Measurements from ENCODE around the gene LRRC2. TPM values are rescaled to one million over a fixed set of nuclear protein-coding genes. Genes with fewer than 3 reads are reported as not detected.

The LRRC2 gene
- under 1 TPM; under 0.01 to 0.42 TPM for total RNA-seq

- Histone ChIP-seq H3K27me3 (replicated peaks; ENCODE audit: insufficient read depth) (no peaks in the 10 kb centered on the region), H3K36me3 (no peaks in the 10 kb centered on the region), H3K4me3 (peak within 1 kb of the TSS; percentile 62), H3K4me1 (ENCODE audit: control insufficient read depth in 1 of 2, low read depth in 2 of 2) (peaks cover 6 to 14% of the 10 kb centered on the region in 2 donors), H3K27ac (no peak within 1 kb of the TSS), H3K9me3 (no peaks in the 10 kb centered on the region)
- no peak for TF ChIP-seq CTCF (IDR thresholded peaks at IDR 0.05)
- DNase-seq (ENCODE audit: low spot score), result no peak
- no peak for ATAC-seq (ENCODE audit: insufficient number of reproducible peaks, low FRiP score, low read depth)
These were observed at the start of gene LRRC2 for GRCh38 chr3:46566040-46566641. Gene LRRC2 (minus strand): TSS chr3:46566302. CDS start chr3:46551591, 14,711 bp downstream.

GRCh38 chr3:46615050-46615775 is 49.1 kb upstream of the LRRC2 start:
- TF ChIP-seq CTCF (IDR thresholded peaks at IDR 0.05), result no peak
- Histone ChIP-seq H3K9me3 (no peaks in the 10 kb centered on the region), H3K27me3 (replicated peaks; ENCODE audit: insufficient read depth) (no peaks in the 10 kb centered on the region), H3K4me3 (no peak overlapping the region), H3K4me1 (ENCODE audit: control insufficient read depth in 1 of 2, low read depth in 2 of 2) (peaks cover 5 to 12% of the 10 kb centered on the region in 2 donors), H3K36me3 (no peaks in the 10 kb centered on the region), H3K27ac (no peak overlapping the region)
- ATAC-seq (ENCODE audit: insufficient number of reproducible peaks, low FRiP score, low read depth) (no peak), DNase-seq (ENCODE audit: low spot score) (no peak)

- Histone ChIP-seq H3K27me3 (replicated peaks; ENCODE audit: insufficient read depth) (no peaks in the 10 kb centered on the region), H3K4me1 (ENCODE audit: control insufficient read depth in 1 of 2, low read depth in 2 of 2) (peaks cover 0 to 4% of the 10 kb centered on the region in 2 donors), H3K4me3 (no peak overlapping the region), H3K36me3 (no peaks in the 10 kb centered on the region), H3K9me3 (no peaks in the 10 kb centered on the region), H3K27ac (no peak overlapping the region)
- ATAC-seq (ENCODE audit: insufficient number of reproducible peaks, low FRiP score, low read depth) (no peak), DNase-seq (ENCODE audit: low spot score) (no peak)
- TF ChIP-seq CTCF (IDR thresholded peaks at IDR 0.05), result no peak
These were observed 48.3 kb upstream of the LRRC2 start for GRCh38 chr3:46614431-46614830.

GRCh38 chr3:46613313-46614005 is 47.4 kb upstream of the LRRC2 start:
- H3K4me3 ChIP-seq, result no peak overlapping the region
- DNase-seq (ENCODE audit: low spot score), result no peak
- ATAC-seq (ENCODE audit: insufficient number of reproducible peaks, low FRiP score, low read depth), result no peak
- H3K27me3 ChIP-seq (replicated peaks; ENCODE audit: insufficient read depth), result no peaks in the 10 kb centered on the region
- no peaks in the 10 kb centered on the region for H3K4me1 ChIP-seq (ENCODE audit: control insufficient read depth in 1 of 2, low read depth in 2 of 2)
- H3K27ac ChIP-seq, result no peak overlapping the region
- no peaks in the 10 kb centered on the region for H3K9me3 ChIP-seq
- TF ChIP-seq CTCF (IDR thresholded peaks at IDR 0.05), result no peak
- H3K36me3 ChIP-seq, result no peaks in the 10 kb centered on the region

- TF ChIP-seq CTCF (IDR thresholded peaks at IDR 0.05), result no peak
- Histone ChIP-seq H3K4me3 (no peak within 1 kb of the TSS), H3K36me3 (no peaks in the 10 kb centered on the region), H3K27ac (no peak within 1 kb of the TSS), H3K9me3 (no peaks in the 10 kb centered on the region), H3K4me1 (ENCODE audit: control insufficient read depth in 1 of 2, low read depth in 2 of 2) (no peaks in the 10 kb centered on the region), H3K27me3 (replicated peaks; ENCODE audit: insufficient read depth) (no peaks in the 10 kb centered on the region)
- ATAC-seq (ENCODE audit: insufficient number of reproducible peaks, low FRiP score, low read depth) (no peak), DNase-seq (ENCODE audit: low spot score) (no peak)
These were observed 46.2 kb upstream of the LRRC2 start, which contains the start of gene FAM240A for GRCh38 chr3:46612324-46612723. Gene FAM240A (plus strand): TSS chr3:46612525. CDS start chr3:46612684, 159 bp downstream.
